Karpas-422 (cell line): ENCODE data around the gene LONP1. TPM values are rescaled to one million over a fixed set of nuclear protein-coding genes. Genes with fewer than 3 reads are reported as not detected.
A peak's percentile ranks its signal among the peaks of the same experiment; 100 is the strongest.

Experiments used
- DNase-seq: peaks from one replicate; pipeline ENCODE4 v3.0.0-alpha.2; 2015
- H2AFZ ChIP-seq: fragments of 200-600 bp; sonication (generic); 2 replicates; pipeline ENCODE4 v1.6.1; 2014; ENCODE audit warnings: antibody characterized with exemption, low read length, mixed read lengths
- H3K27ac ChIP-seq: fragments of 200-600 bp; sonication (generic); 2 replicates; pipeline ENCODE4 v1.5.1; 2014; ENCODE audit warnings: mild to moderate bottlenecking, low read length, moderate library complexity
- H3K27me3 ChIP-seq: fragments of 200-600 bp; sonication (generic); 2 replicates; pipeline ENCODE4 v1.6.1; 2014; ENCODE audit warnings: low read length, mixed read lengths
- H3K36me3 ChIP-seq: fragments of 200-600 bp; sonication (generic); 2 replicates; pipeline ENCODE4 v1.6.1; 2014; ENCODE audit warnings: low read length, mixed read lengths; ENCODE audit not compliant: insufficient read depth
- H3K4me1 ChIP-seq: fragments of 200-600 bp; sonication (generic); 2 replicates; pipeline ENCODE4 v1.6.1; 2014; ENCODE audit warnings: mild to moderate bottlenecking, low read length, mixed read lengths
- H3K4me2 ChIP-seq: fragments of 200-600 bp; sonication (generic); 2 replicates; pipeline ENCODE4 v1.6.1; 2014; ENCODE audit warnings: low read length, low read depth, mild to moderate bottlenecking; ENCODE audit not compliant: poor library complexity, severe bottlenecking
- H3K4me3 ChIP-seq: fragments of 200-600 bp; sonication (generic); 2 replicates; pipeline ENCODE4 v1.5.1; 2014; ENCODE audit warnings: mild to moderate bottlenecking, antibody characterized with exemption, low read length, mixed read lengths
- H3K79me2 ChIP-seq: fragments of 200-600 bp; sonication (generic); 2 replicates; pipeline ENCODE4 v1.6.1; 2014; ENCODE audit warnings: mild to moderate bottlenecking, low read length, mixed read lengths
- H3K9ac ChIP-seq: fragments of 200-600 bp; sonication (generic); 2 replicates; pipeline ENCODE4 v1.6.0; 2014; ENCODE audit warnings: low read length
- H3K9me2 ChIP-seq: fragments of 200-600 bp; sonication (generic), shearing (Covaris generic); replicated peaks from 2 replicates; pipeline ENCODE4 v1.6.0; 2014; ENCODE audit warnings: mild to moderate bottlenecking, low read length, moderate library complexity; ENCODE audit not compliant: insufficient read depth
- H3K9me3 ChIP-seq: fragments of 300-700, 200-600 bp; sonication (generic); 2 replicates; pipeline ENCODE4 v1.6.1; 2014; ENCODE audit warnings: low read length, mixed read lengths
- H4K20me1 ChIP-seq: fragments of 200-600 bp; sonication (generic); 2 replicates; pipeline ENCODE4 v1.6.1; 2014; ENCODE audit warnings: mild to moderate bottlenecking, antibody characterized with exemption, low read length, low read depth; ENCODE audit not compliant: insufficient read depth
- total RNA-seq: library from RNA; depleted of rRNA; stranded (reverse); fragments of >200 nt; shearing (Covaris generic); gene quantifications from 2 replicates; pipeline ENCODE4 v1.2.3, GENCODE V29; 2014; ENCODE audit warnings: low replicate concordance

The LONP1 gene
- total RNA-seq, 1 experiment from 2014 or later: 65.7 TPM

DNA sequence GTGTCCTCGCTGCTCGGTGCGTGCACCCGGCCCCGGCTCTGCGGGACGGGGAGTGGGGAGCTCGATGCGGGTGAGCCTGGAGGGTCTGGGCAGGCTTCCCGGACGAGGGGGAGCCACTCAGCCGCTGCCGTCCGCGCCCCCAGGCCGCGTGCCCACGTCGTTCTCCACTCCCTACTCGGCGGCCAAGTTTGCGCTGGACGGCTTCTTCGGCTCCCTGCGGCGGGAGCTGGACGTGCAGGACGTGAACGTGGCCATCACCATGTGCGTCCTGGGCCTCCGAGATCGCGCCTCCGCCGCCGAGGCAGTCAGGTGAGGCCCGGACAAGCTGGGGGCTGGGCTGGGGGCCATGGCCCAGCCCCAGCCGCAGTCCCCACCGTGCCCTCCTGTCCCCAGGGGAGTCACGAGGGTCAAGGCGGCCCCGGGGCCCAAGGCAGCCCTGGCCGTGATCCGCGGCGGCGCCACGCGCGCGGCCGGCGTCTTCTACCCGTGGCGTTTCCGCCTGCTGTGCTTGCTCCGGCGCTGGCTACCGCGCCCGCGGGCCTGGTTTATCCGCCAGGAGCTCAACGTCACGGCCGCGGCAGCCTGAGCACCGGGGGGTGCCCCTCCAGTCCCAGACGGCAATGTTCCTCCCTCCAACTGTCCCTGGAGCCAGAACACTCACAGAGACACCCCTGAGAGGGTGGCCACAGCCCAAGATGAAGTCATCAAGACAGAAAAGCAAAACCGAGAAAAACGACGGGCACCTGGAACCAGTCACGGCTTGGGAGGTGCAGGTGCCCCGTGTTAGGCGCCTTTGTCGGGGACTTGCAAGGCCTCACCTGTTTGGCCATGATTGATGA is 32.4 kb downstream of the LONP1 start:
- Histone ChIP-seq H3K4me1 (peaks cover 22% of the 10 kb centered on the region), H3K4me2 (no peak overlapping the region), H2AFZ (no peak overlapping the region), H3K36me3 (peaks cover 21% of the 10 kb centered on the region), H4K20me1 (peaks cover 23% of the 10 kb centered on the region), H3K9me3 (no peaks in the 10 kb centered on the region), H3K9ac (no peak overlapping the region), H3K27me3 (no peaks in the 10 kb centered on the region), H3K9me2 (no peaks in the 10 kb centered on the region), H3K79me2 (peaks cover 25% of the 10 kb centered on the region), H3K27ac (no peak overlapping the region), H3K4me3 (no peak overlapping the region)
- no peak for DNase-seq

DNA sequence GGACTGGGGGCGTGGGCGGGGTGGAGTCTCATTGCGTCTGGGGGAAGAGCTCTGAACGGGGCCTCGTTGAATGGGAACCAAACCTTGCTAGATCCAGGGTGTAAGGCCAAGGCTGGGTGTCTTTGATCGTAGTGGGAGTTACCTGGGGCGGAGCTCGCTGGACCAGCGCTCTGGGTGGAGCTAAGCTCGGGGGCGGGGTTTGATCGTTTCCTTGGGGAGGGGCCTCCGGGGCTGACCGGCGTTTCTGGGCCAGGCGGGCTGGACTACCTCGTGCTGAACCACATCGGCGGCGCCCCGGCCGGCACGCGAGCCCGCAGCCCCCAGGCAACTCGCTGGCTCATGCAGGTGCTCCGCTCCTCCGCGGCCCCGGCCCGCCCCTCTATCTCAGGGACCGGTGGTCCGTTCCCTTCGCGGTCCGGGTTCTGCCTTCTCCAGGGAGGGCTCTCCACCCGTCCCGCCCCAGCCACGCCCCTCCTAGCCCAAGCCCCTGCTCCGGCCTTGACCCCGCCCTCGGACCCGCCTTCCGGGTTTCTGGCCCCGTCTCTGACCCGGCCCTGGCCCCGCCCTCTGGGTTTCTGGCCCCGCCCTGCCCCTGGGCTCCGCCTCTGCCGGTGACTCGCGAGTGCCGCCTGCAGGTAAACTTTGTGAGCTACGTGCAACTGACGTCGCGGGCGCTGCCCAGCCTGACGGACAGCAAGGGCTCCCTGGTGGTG is 33.1 kb downstream of the LONP1 start:
- peak; percentile 99 for DNase-seq
- no peaks in the 10 kb centered on the region for H3K27me3 ChIP-seq
- H3K4me3 ChIP-seq: peak overlapping the region; percentile 74
- H3K27ac ChIP-seq: 0 out of 2 replicates have a peak overlapping the region, but pooled peaks have one; percentile 19
- peak overlapping the region; percentile 67 for H3K9ac ChIP-seq
- peaks cover 15% of the 10 kb centered on the region for H4K20me1 ChIP-seq
- H3K4me2 ChIP-seq: peak overlapping the region; percentile 74
- H3K79me2 ChIP-seq: peaks cover 18% of the 10 kb centered on the region
- H3K4me1 ChIP-seq: peaks cover 14% of the 10 kb centered on the region
- peak overlapping the region; percentile 68; the same call in 1 of the 2 replicates for H2AFZ ChIP-seq
- peaks cover 14% of the 10 kb centered on the region for H3K36me3 ChIP-seq
- H3K9me2 ChIP-seq: no peaks in the 10 kb centered on the region
- H3K9me3 ChIP-seq: no peaks in the 10 kb centered on the region

DNA sequence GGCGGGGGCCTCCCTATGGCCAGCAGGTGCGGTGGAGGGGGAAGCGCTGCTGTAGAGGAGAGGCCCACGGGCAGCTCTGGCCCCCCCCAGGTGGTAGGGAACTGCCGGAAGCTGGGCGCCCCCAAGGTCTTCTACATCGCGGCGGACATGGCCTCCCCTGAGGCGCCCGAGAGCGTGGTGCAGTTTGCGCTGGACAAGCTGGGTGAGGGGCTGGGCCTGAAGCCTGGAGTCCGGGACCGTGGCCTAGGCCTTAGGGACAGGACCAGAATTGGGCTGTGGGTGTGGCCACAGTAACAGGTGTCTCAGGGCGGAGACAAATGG is 33.7 kb downstream of the LONP1 start:
- Histone ChIP-seq H3K79me2 (peaks cover 15% of the 10 kb centered on the region), H3K27ac (peak overlapping the region; percentile 45; the same call in 1 of the 2 replicates), H4K20me1 (peaks cover 11% of the 10 kb centered on the region; the same call in 1 of the 2 replicates), H3K4me3 (peak overlapping the region; percentile 74), H3K4me2 (peak overlapping the region; percentile 74), H3K36me3 (peaks cover 11% of the 10 kb centered on the region), H2AFZ (0 out of 2 replicates have a peak overlapping the region, but pooled peaks have one; percentile 24), H3K9me2 (no peaks in the 10 kb centered on the region), H3K9ac (peak overlapping the region; percentile 67), H3K9me3 (no peaks in the 10 kb centered on the region), H3K27me3 (no peaks in the 10 kb centered on the region), H3K4me1 (peaks cover 14% of the 10 kb centered on the region)
- no peak for DNase-seq

DNA sequence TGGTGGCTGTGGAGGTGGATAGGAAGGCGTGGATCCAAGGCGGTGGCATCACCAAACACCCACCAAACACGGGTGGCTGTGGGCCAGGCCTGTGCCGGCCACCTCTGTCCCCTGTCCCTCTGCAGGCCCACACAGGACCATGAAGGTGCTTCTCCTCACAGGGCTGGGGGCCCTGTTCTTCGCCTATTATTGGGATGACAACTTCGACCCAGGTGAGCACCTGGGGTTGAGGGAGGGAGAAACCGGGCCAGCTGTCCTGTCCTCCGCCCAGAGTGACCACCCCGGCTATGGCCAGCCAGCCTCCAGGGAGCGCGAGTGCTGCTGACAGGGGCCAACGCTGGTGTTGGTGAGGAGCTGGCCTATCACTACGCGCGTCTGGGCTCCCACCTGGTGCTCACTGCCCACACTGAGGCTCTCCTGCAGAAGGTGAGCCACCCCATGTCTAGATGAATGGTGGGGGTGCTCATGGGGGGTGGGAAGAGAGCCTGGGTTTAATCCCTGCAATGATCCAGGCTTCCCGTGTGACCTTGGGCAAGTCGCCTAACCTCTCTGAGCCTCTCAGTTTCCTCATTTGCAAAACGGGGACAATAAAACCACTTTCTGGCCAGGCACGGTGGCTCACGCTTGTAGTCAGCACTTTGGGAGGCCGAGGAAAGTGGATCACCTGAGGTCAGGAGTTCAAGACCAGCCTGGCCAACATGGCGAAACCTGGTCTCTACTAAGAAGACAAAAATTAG is 35.1 kb downstream of the LONP1 start:
- H3K4me2 ChIP-seq: no peak overlapping the region
- 0 out of 2 replicates have a peak, but pooled peaks cover 3% of the 10 kb centered on the region for H3K79me2 ChIP-seq
- H4K20me1 ChIP-seq: no peaks in the 10 kb centered on the region
- no peaks in the 10 kb centered on the region for H3K9me3 ChIP-seq
- no peak overlapping the region for H2AFZ ChIP-seq
- no peak overlapping the region for H3K4me3 ChIP-seq
- H3K9ac ChIP-seq: no peak overlapping the region
- no peak overlapping the region for H3K27ac ChIP-seq
- no peaks in the 10 kb centered on the region for H3K27me3 ChIP-seq
- H3K36me3 ChIP-seq: no peaks in the 10 kb centered on the region
- H3K9me2 ChIP-seq: no peaks in the 10 kb centered on the region
- H3K4me1 ChIP-seq: peaks cover 21% of the 10 kb centered on the region
- no peak for DNase-seq

DNA sequence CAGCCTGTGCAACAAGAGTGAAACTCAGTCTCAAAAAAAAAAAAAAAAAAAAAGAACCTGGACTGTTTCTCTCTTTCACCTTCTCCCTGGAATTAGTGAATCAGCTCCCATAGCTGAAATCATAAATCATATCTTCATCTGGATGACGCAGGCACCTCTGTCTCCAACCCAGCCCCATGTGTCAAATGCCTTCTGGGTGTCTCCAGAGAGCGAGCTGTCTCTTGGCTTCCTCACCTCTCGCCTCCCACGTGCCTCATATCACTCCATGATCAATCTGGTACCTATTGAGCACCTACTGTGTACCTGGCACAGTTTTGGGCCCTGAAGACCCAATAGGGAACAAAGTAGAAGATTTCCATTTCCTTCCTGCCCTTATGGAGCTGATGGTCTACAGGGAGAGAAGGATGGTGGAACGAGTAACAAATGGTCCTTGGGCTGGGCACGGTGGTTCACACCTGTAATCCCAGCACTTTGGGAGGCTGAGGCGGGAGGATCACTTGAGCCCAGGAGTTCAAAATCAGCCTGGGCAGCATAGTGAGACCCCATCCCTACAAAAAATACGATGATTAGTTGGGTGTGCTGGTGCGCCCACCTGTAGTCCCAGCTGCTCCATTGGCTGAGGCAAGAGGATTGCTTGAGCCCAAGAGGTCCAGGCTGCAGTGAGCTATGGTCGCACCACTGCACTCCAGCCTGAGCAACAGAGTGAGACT is 36.6 kb downstream of the LONP1 start:
- DNase-seq: no peak
- no peaks in the 10 kb centered on the region for H3K27me3 ChIP-seq
- no peak overlapping the region for H3K9ac ChIP-seq
- no peak overlapping the region for H3K27ac ChIP-seq
- H4K20me1 ChIP-seq: no peaks in the 10 kb centered on the region
- no peak overlapping the region for H3K4me3 ChIP-seq
- H3K4me1 ChIP-seq: peaks cover 25% of the 10 kb centered on the region
- H3K79me2 ChIP-seq: 0 out of 2 replicates have a peak, but pooled peaks cover 3% of the 10 kb centered on the region
- no peaks in the 10 kb centered on the region for H3K9me2 ChIP-seq
- no peak overlapping the region for H2AFZ ChIP-seq
- no peaks in the 10 kb centered on the region for H3K9me3 ChIP-seq
- H3K36me3 ChIP-seq: no peaks in the 10 kb centered on the region
- H3K4me2 ChIP-seq: no peak overlapping the region

DNA sequence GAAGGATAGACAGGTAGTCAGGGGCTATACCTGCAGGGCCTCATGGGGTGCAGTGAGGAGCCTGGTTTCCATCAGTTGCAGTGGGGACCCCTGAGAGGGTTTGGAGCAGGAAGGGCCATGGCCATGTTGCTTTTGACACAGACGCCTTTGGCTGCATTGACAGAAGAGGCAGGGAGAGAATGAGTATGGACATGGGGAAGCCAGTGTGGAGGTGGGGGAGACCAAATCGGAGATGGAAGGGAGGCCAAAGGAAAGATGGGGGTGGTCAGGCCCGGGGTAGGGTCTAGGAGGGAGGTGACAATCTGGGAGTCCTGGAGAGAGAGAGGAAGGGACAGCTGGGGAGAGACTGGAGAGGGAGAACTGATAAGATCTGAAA is 37.9 kb downstream of the LONP1 start:
- no peak overlapping the region for H3K27ac ChIP-seq
- no peak overlapping the region for H3K4me2 ChIP-seq
- no peak overlapping the region for H3K4me3 ChIP-seq
- H3K9me2 ChIP-seq: no peaks in the 10 kb centered on the region
- no peaks in the 10 kb centered on the region for H3K27me3 ChIP-seq
- H2AFZ ChIP-seq: no peak overlapping the region
- H3K36me3 ChIP-seq: no peaks in the 10 kb centered on the region
- 0 out of 2 replicates have a peak, but pooled peaks cover 3% of the 10 kb centered on the region for H3K79me2 ChIP-seq
- H3K9me3 ChIP-seq: no peaks in the 10 kb centered on the region
- H3K4me1 ChIP-seq: peaks cover 25% of the 10 kb centered on the region
- H4K20me1 ChIP-seq: no peaks in the 10 kb centered on the region
- DNase-seq: no peak
- no peak overlapping the region for H3K9ac ChIP-seq

DNA sequence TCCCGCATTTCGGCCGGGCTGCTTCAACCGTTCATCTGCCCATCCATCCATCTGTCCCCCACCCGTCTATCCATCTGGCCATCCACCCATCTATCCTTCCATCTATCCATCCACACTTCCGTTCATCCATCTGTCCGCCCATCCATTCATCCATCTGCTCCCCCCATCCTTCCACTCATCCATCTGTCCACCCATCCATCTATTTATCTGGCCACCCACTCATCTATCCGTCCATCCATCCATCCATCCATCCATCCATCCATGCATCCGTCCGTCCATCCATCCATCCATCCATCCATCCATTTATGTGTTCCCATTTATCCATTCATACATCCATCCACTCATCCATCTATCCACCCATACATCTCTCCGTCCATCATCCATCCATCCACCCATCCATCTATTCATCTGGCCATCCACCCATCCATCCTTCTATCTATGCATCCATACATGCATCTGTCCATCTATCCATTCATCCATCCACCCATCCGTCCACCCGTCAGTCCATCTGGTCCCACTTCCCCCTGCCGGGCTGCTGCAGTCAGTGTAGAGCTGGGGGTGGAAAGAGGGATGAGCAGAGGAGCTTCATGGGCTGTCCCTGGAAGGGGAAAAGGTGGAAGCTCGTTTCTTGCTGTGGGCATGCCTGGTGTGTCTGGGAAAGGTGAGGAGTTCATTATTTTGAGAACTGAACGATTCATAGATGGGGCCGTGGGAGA is 38.4 kb downstream of the LONP1 start:
- Histone ChIP-seq H3K36me3 (no peaks in the 10 kb centered on the region), H3K4me1 (peaks cover 25% of the 10 kb centered on the region), H3K27ac (no peak overlapping the region), H3K79me2 (0 out of 2 replicates have a peak, but pooled peaks cover 3% of the 10 kb centered on the region), H4K20me1 (no peaks in the 10 kb centered on the region), H3K9ac (peak overlapping the region; percentile 58), H3K4me3 (peak overlapping the region; percentile 88; the same call in 1 of the 2 replicates), H2AFZ (no peak overlapping the region), H3K9me3 (no peaks in the 10 kb centered on the region), H3K4me2 (peak overlapping the region; percentile 84), H3K9me2 (no peaks in the 10 kb centered on the region), H3K27me3 (no peaks in the 10 kb centered on the region)
- no peak for DNase-seq
